Ishikawa (cell line): ENCODE results near the gene MECP2.

Experiments used
- CEBPB ChIP-seq: IDR thresholded peaks from 2 replicates; pipeline ENCODE4 v1.6.1; 2012
- CREB1 ChIP-seq: IDR thresholded peaks from 2 replicates; pipeline ENCODE4 v1.6.1; 2012; ENCODE audit warnings: low read depth
- EGR1 ChIP-seq: IDR thresholded peaks from 2 replicates; pipeline ENCODE4 v1.6.1; 2012
- EP300 ChIP-seq: IDR thresholded peaks from 2 replicates; pipeline ENCODE4 v1.6.1; 2012; ENCODE audit warnings: borderline replicate concordance
- FOXM1 ChIP-seq: IDR thresholded peaks from 2 replicates; pipeline ENCODE4 v1.6.1; 2012; ENCODE audit warnings: low read depth, borderline replicate concordance
- NFIC ChIP-seq: IDR thresholded peaks from 2 replicates; pipeline ENCODE4 v1.6.1; 2012
- RAD21 ChIP-seq: IDR thresholded peaks from 2 replicates; pipeline ENCODE4 v1.6.1; 2012; ENCODE audit warnings: low read depth
- TAF1 ChIP-seq: IDR thresholded peaks from 2 replicates; pipeline ENCODE4 v1.6.1; 2012; ENCODE audit warnings: low read depth, mild to moderate bottlenecking
- TCF12 ChIP-seq: IDR thresholded peaks from 2 replicates; pipeline ENCODE4 v1.6.1; 2012; ENCODE audit warnings: low read depth
- TEAD4 ChIP-seq: IDR thresholded peaks from 2 replicates; pipeline ENCODE4 v1.6.1; 2012
- YY1 ChIP-seq: IDR thresholded peaks from 2 replicates; pipeline ENCODE4 v1.6.1; 2012; ENCODE audit warnings: low read depth
- ZBTB7A ChIP-seq: IDR thresholded peaks from 2 replicates; pipeline ENCODE4 v1.6.1; 2012; ENCODE audit warnings: low read depth
- TF ChIP-seq, protein P1 (sequence below): IDR thresholded peaks from 2 replicates; pipeline ENCODE4 v1.6.1; 2012; ENCODE audit warnings: low read depth, mild to moderate bottlenecking
- TF ChIP-seq, protein P2 (sequence below): IDR thresholded peaks from 2 replicates; pipeline ENCODE4 v1.6.1; 2012
- TF ChIP-seq, protein P3 (sequence below): IDR thresholded peaks from 2 replicates; pipeline ENCODE4 v1.6.1; 2012

MECP2 gene

DNA sequence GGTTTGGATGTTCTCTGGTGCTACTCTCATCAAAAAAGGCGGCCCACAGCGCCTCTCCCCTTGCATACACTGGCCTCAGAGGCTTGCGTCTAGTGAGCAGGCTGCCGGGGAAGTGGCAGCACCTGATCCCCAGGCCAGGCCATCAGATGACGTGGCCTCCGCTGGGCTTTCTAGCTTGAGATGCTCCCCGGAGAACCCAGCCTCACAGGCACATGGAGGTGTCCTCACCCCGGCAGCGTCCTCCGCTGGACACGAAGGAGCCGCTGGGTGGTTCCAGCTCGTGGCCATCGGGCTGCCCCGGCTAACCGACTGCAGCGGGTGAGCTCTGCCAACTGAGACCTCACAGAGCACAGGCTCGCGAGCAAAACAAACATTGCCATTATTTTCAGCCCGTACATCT, 90.6 kb downstream of the MECP2 start:
- TF ChIP-seq CEBPB (no peak), TAF1 (no peak)
- TF ChIP-seq, protein P1, sequence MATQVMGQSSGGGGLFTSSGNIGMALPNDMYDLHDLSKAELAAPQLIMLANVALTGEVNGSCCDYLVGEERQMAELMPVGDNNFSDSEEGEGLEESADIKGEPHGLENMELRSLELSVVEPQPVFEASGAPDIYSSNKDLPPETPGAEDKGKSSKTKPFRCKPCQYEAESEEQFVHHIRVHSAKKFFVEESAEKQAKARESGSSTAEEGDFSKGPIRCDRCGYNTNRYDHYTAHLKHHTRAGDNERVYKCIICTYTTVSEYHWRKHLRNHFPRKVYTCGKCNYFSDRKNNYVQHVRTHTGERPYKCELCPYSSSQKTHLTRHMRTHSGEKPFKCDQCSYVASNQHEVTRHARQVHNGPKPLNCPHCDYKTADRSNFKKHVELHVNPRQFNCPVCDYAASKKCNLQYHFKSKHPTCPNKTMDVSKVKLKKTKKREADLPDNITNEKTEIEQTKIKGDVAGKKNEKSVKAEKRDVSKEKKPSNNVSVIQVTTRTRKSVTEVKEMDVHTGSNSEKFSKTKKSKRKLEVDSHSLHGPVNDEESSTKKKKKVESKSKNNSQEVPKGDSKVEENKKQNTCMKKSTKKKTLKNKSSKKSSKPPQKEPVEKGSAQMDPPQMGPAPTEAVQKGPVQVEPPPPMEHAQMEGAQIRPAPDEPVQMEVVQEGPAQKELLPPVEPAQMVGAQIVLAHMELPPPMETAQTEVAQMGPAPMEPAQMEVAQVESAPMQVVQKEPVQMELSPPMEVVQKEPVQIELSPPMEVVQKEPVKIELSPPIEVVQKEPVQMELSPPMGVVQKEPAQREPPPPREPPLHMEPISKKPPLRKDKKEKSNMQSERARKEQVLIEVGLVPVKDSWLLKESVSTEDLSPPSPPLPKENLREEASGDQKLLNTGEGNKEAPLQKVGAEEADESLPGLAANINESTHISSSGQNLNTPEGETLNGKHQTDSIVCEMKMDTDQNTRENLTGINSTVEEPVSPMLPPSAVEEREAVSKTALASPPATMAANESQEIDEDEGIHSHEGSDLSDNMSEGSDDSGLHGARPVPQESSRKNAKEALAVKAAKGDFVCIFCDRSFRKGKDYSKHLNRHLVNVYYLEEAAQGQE = no peak

DNA sequence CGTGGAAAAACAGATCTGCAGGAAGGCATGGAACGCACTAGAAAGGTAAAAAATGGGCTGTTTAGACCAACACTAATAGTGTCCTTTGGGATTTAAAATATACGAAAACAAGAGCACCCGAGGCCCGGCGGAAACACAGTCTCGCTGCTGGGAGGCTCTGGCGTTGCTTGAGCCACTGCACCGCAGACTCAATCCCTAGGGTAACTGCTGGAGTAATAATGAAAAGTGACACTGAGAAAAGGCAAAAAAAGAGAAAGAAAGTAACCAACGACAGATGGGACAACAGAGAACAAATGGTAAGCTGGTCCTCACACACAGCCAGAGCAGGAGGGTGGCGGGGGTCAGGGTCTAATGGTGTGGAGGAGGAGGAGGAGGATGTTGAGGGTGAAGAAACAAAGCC, 93.2 kb downstream of the MECP2 start:
- TF ChIP-seq RAD21 = no peak
- no peak for TF ChIP-seq TAF1
- TF ChIP-seq FOXM1 = no peak
- no peak for TF ChIP-seq CEBPB
- TF ChIP-seq, protein P2, sequence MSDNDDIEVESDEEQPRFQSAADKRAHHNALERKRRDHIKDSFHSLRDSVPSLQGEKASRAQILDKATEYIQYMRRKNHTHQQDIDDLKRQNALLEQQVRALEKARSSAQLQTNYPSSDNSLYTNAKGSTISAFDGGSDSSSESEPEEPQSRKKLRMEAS = no peak
- TF ChIP-seq TCF12 = no peak
- no peak for TF ChIP-seq YY1
- TF ChIP-seq, protein P3, sequence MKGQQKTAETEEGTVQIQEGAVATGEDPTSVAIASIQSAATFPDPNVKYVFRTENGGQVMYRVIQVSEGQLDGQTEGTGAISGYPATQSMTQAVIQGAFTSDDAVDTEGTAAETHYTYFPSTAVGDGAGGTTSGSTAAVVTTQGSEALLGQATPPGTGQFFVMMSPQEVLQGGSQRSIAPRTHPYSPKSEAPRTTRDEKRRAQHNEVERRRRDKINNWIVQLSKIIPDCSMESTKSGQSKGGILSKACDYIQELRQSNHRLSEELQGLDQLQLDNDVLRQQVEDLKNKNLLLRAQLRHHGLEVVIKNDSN = no peak
- TF ChIP-seq CREB1 = no peak
- TF ChIP-seq EP300 = no peak
- TF ChIP-seq NFIC = no peak
- TF ChIP-seq, protein P1 = no peak
- no peak for TF ChIP-seq TEAD4
- no peak for TF ChIP-seq ZBTB7A
- no peak for TF ChIP-seq EGR1

DNA sequence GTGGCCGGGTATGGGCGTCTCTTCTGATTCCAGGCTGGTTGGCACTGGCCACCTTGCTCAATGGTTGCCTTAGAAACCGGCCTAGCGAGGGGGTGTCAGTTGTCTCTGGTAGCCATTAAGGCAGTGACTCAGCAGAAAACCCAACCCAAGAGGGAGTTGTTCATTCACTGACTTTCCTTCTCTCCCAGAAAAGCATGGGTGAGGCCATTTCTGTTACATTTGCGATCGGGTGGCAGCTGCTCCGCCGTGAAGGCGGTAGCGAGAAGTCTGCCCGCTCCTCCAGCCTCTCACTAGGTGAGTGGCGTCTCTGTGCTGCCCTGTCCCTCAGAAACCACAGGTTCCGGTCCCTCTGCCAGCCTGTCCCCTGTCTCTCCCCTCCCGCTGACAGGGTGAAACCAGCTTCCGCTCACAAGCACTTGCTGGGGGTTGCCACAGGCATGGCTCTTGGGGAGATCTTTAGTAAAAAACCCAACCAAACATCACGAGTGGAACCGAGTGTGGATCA, 95.2 kb downstream of the MECP2 start:
- TF ChIP-seq RAD21 (no peak), YY1 (peak; percentile 65; the same call in 1 of the 2 replicates)

GRCh38 chrX:154000051-154000450, 97.5 kb downstream of the MECP2 start:
- TF ChIP-seq TEAD4 (no peak), CEBPB (no peak), RAD21 (no peak), EP300 (no peak), TCF12 (no peak), TAF1 (no peak), NFIC (no peak), ZBTB7A (no peak)
- TF ChIP-seq, protein P2 = no peak
- TF ChIP-seq, protein P3 = no peak

GRCh38 chrX:153999359-154000037, 98.0 kb downstream of the MECP2 start:
- TF ChIP-seq CEBPB = no peak
- no peak for TF ChIP-seq FOXM1
- no peak for TF ChIP-seq YY1
- TF ChIP-seq TCF12 = no peak
- TF ChIP-seq, protein P2 = no peak
- TF ChIP-seq RAD21 = no peak
- TF ChIP-seq EP300 = no peak
- no peak for TF ChIP-seq ZBTB7A
- TF ChIP-seq TAF1 = no peak
- no peak for TF ChIP-seq CREB1
- no peak for TF ChIP-seq EGR1
- TF ChIP-seq, protein P1 = no peak
